NCI-H774 (cell line): ENCODE results near the gene GPR148.

ENCODE experiments used
- DNase-seq: peaks from one replicate; lab custom pipeline; 2025; lab: John Stamatoyannopoulos, UW

The GPR148 gene

GRCh38 chr2:130749641-130750040 lies 20.8 kb downstream of the GPR148 start:
- DNase-seq = no peak

GRCh38 chr2:130754811-130755210 lies 25.9 kb downstream of the GPR148 start:
- no peak for DNase-seq

- DNase-seq = no peak
These were observed 26.6 kb downstream of the GPR148 start, which contains the start of gene AMER3 for GRCh38 chr2:130755256-130756052. AMER3 (plus strand) TSS chr2:130755540; CDS start chr2:130762073, 6,533 bp downstream.

GRCh38 chr2:130756053-130756873 lies 27.4 kb downstream of the GPR148 start:
- no peak for DNase-seq

GRCh38 chr2:130756874-130757668 lies 28.2 kb downstream of the GPR148 start:
- DNase-seq = no peak

GRCh38 chr2:130759906-130760753 lies 31.3 kb downstream of the GPR148 start:
- no peak for DNase-seq

- DNase-seq = no peak
These were observed 32.2 kb downstream of the GPR148 start for GRCh38 chr2:130760754-130761751.

- no peak for DNase-seq
These were observed 33.4 kb downstream of the GPR148 start for GRCh38 chr2:130762031-130762909.

- no peak for DNase-seq
These were observed 34.1 kb downstream of the GPR148 start for GRCh38 chr2:130762910-130763385.

- DNase-seq = no peak
These were observed 34.5 kb downstream of the GPR148 start for GRCh38 chr2:130763405-130763804.

GRCh38 chr2:130764035-130764820 lies 35.4 kb downstream of the GPR148 start:
- no peak for DNase-seq

GRCh38 chr2:130764821-130765115 lies 35.9 kb downstream of the GPR148 start:
- no peak for DNase-seq

GRCh38 chr2:130765464-130765863 lies 36.6 kb downstream of the GPR148 start:
- no peak for DNase-seq

GRCh38 chr2:130766037-130766436 lies 37.2 kb downstream of the GPR148 start:
- no peak for DNase-seq

GRCh38 chr2:130766711-130767407 lies 38.0 kb downstream of the GPR148 start:
- DNase-seq = no peak

- no peak for DNase-seq
These were observed 38.5 kb downstream of the GPR148 start for GRCh38 chr2:130767408-130767775.

GRCh38 chr2:130768191-130768855 lies 39.5 kb downstream of the GPR148 start:
- no peak for DNase-seq
